H1 (cell line): Measurements from ENCODE around the gene PLLP. TPM values are rescaled to one million over a fixed set of nuclear protein-coding genes. Genes with fewer than 3 reads are reported as not detected.

Source experiments
- CTCF ChIA-PET: fragments of 300-600 bp; sonication (Branson Sonifier 250); formaldehyde crosslinking; loops from one replicate; lab custom pipeline; 2021; ENCODE audit not compliant: partially characterized antibody; lab: Charles Lee
- POLR2A ChIA-PET: fragments of 300-600 bp; sonication (Branson Sonifier 250); formaldehyde crosslinking; loops from one replicate; lab custom pipeline; 2021; ENCODE audit warnings: inconsistent platforms; ENCODE audit not compliant: partially characterized antibody; lab: Charles Lee
- DNase-seq, 2 experiments: peaks; one replicate each; pipeline versions ENCODE4 v3.0.0 to v3.0.0-alpha.2; 2010 to 2022; ENCODE audit warnings: low spot score in 2 of 2, low read depth in 1 of 2, mixed read lengths in 1 of 2
- FAIRE-seq: peaks from 2 replicates; lab custom pipeline; 2011; peaks lifted over from hg19 to GRCh38; lab: Jason Lieb, UNC
- H2AFZ ChIP-seq: 2 replicates; pipeline ENCODE4 v1.8.1; 2012; ENCODE audit warnings: low read length, inconsistent platforms
- H2AK5ac ChIP-seq: 2 replicates; pipeline ENCODE4 v1.6.1; 2013; ENCODE audit warnings: low read depth, low read length
- H2BK120ac ChIP-seq: replicated peaks from 2 replicates; pipeline ENCODE3; 2013; ENCODE audit warnings: low read depth, low read length, inconsistent platforms
- H2BK12ac ChIP-seq: 2 replicates; pipeline ENCODE4 v1.6.1; 2013; ENCODE audit warnings: low read depth, low read length
- H2BK15ac ChIP-seq: 2 replicates; pipeline ENCODE4 v1.6.1; 2013; ENCODE audit warnings: low read length
- H2BK20ac ChIP-seq: 2 replicates; pipeline ENCODE4 v1.6.1; 2013; ENCODE audit warnings: low read length
- H2BK5ac ChIP-seq: 2 replicates; pipeline ENCODE4 v1.6.1; 2013; ENCODE audit warnings: low read depth, low read length
- H3K14ac ChIP-seq: 2 replicates; pipeline ENCODE4 v1.6.1; 2013; ENCODE audit warnings: inconsistent platforms; ENCODE audit not compliant: insufficient read length
- H3K18ac ChIP-seq: 2 replicates; pipeline ENCODE4 v1.6.1; 2013; ENCODE audit warnings: low read length; ENCODE audit errors: extremely low read depth
- H3K23ac ChIP-seq: 2 replicates; pipeline ENCODE4 v1.6.1; 2013; ENCODE audit warnings: inconsistent platforms; ENCODE audit not compliant: insufficient read length
- H3K23me2 ChIP-seq: 2 replicates; pipeline ENCODE4 v1.6.1; 2013; ENCODE audit warnings: low read depth, low read length
- H3K27ac ChIP-seq: 2 replicates; pipeline ENCODE4 v1.6.1; 2011; ENCODE audit warnings: low read depth, low read length, inconsistent platforms
- H3K27me3 ChIP-seq, 4 experiments: replicated peaks in 1 of 4; 1 replicate in 1 of 4; 2 replicates in 3 of 4; pipeline versions ENCODE4 v1.6.1 to v1.8.1; 2011 to 2013; ENCODE audit warnings: low read length in 3 of 4, mild to moderate bottlenecking in 3 of 4, inconsistent platforms in 2 of 4, mixed read lengths in 2 of 4, moderate library complexity in 1 of 4; ENCODE audit not compliant: control insufficient read depth in 3 of 4, insufficient read depth in 3 of 4; ENCODE audit errors: extremely low read depth in 1 of 4
- H3K36me3 ChIP-seq, 4 experiments: 2 replicates each; pipeline versions ENCODE4 v1.6.1 to v1.8.1; 2011 to 2013; ENCODE audit warnings: mild to moderate bottlenecking in 4 of 4, low read length in 3 of 4, moderate library complexity in 2 of 4, control low read depth in 1 of 4, inconsistent platforms in 1 of 4; ENCODE audit not compliant: insufficient read depth in 4 of 4, control insufficient read depth in 2 of 4
- H3K4ac ChIP-seq: replicated peaks from 2 replicates; pipeline ENCODE3; 2013; ENCODE audit warnings: low read length, low read depth, mixed read lengths, inconsistent platforms; ENCODE audit not compliant: insufficient read length
- H3K4me1 ChIP-seq, 4 experiments: replicated peaks in 1 of 4; 1 replicate in 1 of 4; 2 replicates in 3 of 4; pipeline versions ENCODE4 v1.6.1 to v1.8.1; 2011 to 2013; ENCODE audit warnings: low read length in 3 of 4, inconsistent platforms in 2 of 4, mixed read lengths in 1 of 4; ENCODE audit not compliant: insufficient read depth in 4 of 4, control insufficient read depth in 3 of 4
- H3K4me2 ChIP-seq, 2 experiments: 2 replicates each; pipeline versions ENCODE4 v1.6.1 to v1.8.1; 2011 to 2013; ENCODE audit warnings: low read depth in 2 of 2, low read length in 2 of 2, control low read depth in 1 of 2, inconsistent platforms in 1 of 2, mild to moderate bottlenecking in 1 of 2; ENCODE audit not compliant: insufficient read depth in 1 of 2
- H3K4me3 ChIP-seq, 4 experiments: fragments of 200-600, 300-600 bp in 1 of 4; sonication (generic), shearing (Covaris generic), sonication (Bioruptor Twin) in 1 of 4; 2 replicates each; pipeline versions ENCODE4 v1.5.1 to v1.8.1; 2011 to 2016; ENCODE audit warnings: low read length in 4 of 4, low read depth in 3 of 4, control low read depth in 2 of 4, inconsistent platforms in 2 of 4, mild to moderate bottlenecking in 2 of 4, mixed read lengths in 1 of 4, moderate library complexity in 1 of 4; ENCODE audit not compliant: insufficient read depth in 2 of 4; ENCODE audit errors: extremely low read depth in 1 of 4
- H3K56ac ChIP-seq: replicated peaks from 2 replicates; pipeline ENCODE3; 2013; ENCODE audit warnings: low read depth, mild to moderate bottlenecking, mixed read lengths, low read length, inconsistent platforms; ENCODE audit not compliant: insufficient read length
- H3K79me1 ChIP-seq: 2 replicates; pipeline ENCODE4 v1.6.1; 2013; ENCODE audit warnings: low read depth, low read length, control low read depth
- H3K79me2 ChIP-seq, 2 experiments: 2 replicates each; pipeline versions ENCODE4 v1.6.1 to v1.8.1; 2012 to 2013; ENCODE audit warnings: low read length in 2 of 2, mild to moderate bottlenecking in 2 of 2, inconsistent platforms in 1 of 2; ENCODE audit not compliant: insufficient read depth in 2 of 2, control insufficient read depth in 1 of 2
- H3K9ac ChIP-seq, 4 experiments: replicated peaks in 1 of 4; 1 replicate in 1 of 4; 2 replicates in 3 of 4; pipeline versions ENCODE4 v1.6.1 to v1.8.1; 2011 to 2013; ENCODE audit warnings: low read depth in 3 of 4, low read length in 3 of 4, control low read depth in 2 of 4, mild to moderate bottlenecking in 2 of 4, moderate library complexity in 2 of 4, inconsistent platforms in 1 of 4; ENCODE audit errors: extremely low read depth in 1 of 4
- H3K9me3 ChIP-seq, 2 experiments: 2 replicates each; pipeline versions ENCODE4 v1.6.1 to v1.8.1; 2012 to 2013; ENCODE audit warnings: mild to moderate bottlenecking in 2 of 2, moderate library complexity in 2 of 2, control low read depth in 1 of 2, inconsistent platforms in 1 of 2, low read depth in 1 of 2, low read length in 1 of 2, mixed read lengths in 1 of 2; ENCODE audit not compliant: insufficient read depth in 2 of 2
- H4K20me1 ChIP-seq, 2 experiments: replicated peaks in 1 of 2; 2 replicates each; pipeline versions ENCODE3 to v1.8.1; 2011 to 2013; ENCODE audit warnings: inconsistent platforms in 2 of 2, low read length in 2 of 2, mild to moderate bottlenecking in 1 of 2; ENCODE audit not compliant: insufficient read depth in 2 of 2, control insufficient read depth in 1 of 2
- H4K5ac ChIP-seq: 2 replicates; pipeline ENCODE4 v1.6.1; 2013; ENCODE audit warnings: low read length, low read depth, mixed read lengths, inconsistent platforms; ENCODE audit not compliant: insufficient read length
- H4K8ac ChIP-seq: 2 replicates; pipeline ENCODE4 v1.8.0; 2013; ENCODE audit warnings: mild to moderate bottlenecking, moderate library complexity, low read length, inconsistent platforms; ENCODE audit not compliant: insufficient read depth; ENCODE audit errors: extremely low read depth
- H4K91ac ChIP-seq: replicated peaks from 2 replicates; pipeline ENCODE3; 2013; ENCODE audit warnings: low read length, mixed read lengths, inconsistent platforms; ENCODE audit not compliant: insufficient read length
- E2F6 ChIP-seq: IDR thresholded peaks from 2 replicates; pipeline ENCODE4 v1.6.1; 2012; ENCODE audit warnings: inconsistent platforms
- WGBS, 2 experiments: shearing (Covaris generic) in 1 of 2; methylation state at CpG; one replicate each; pipeline versions ENCODE4 v1.1.6 to v1.1.7; 2013 to 2015; ENCODE audit warnings: low lambda C conversion rate in 2 of 2, mixed read lengths in 2 of 2, inconsistent platforms in 1 of 2, low coverage in 1 of 2, missing lambda C conversion rate in 1 of 2; ENCODE audit not compliant: insufficient replicate concordance in 2 of 2, insufficient coverage in 1 of 2, insufficient read length in 1 of 2; ENCODE audit errors: extremely low coverage in 1 of 2, missing lambda C conversion rate in 1 of 2; 5-methylcytosine and 5-hydroxymethylcytosine counted together
- polyA plus RNA-seq, 7 experiments: library from polyadenylated mRNA; depleted of rRNA in 3 of 7; stranded (reverse) in 5 of 7; unstranded in 2 of 7; fragments of >200 nt in 5 of 7; fragments of 200-250 nt in 2 of 7; gene quantifications; 1 replicate in 5 of 7; 2 replicates in 1 of 7; 4 replicates in 1 of 7; pipeline versions ENCODE4 v1.2.1 to v1.2.3, GENCODE V29; 2011 to 2013; ENCODE audit warnings: missing spikeins in 2 of 7, mixed read lengths in 2 of 7
- total RNA-seq: library from RNA; stranded (reverse); fragmentation: NEBNext Ultra II Directional; extraction: Animal tissue kit (Norgen Biotek cat#: 25700); gene quantifications from 2 replicates; pipeline ENCODE4 v1.2.1, GENCODE V29; 2021

Gene PLLP
- total and polyA plus RNA-seq, 2 of the 8 experiments (the other 6 are each of a cell fraction or from before 2014, with no cell fraction given): 2.9 to 10.6 TPM

- H3K14ac ChIP-seq: no peak overlapping the region
- H3K27ac ChIP-seq: no peak overlapping the region
- no peaks in the 10 kb centered on the region for H4K20me1 ChIP-seq
- DNase-seq (no peak), FAIRE-seq (no peak)
- 0 out of 2 replicates have a peak, but pooled peaks cover 2% of the 10 kb centered on the region for H3K23me2 ChIP-seq
- H3K23ac ChIP-seq: no peak overlapping the region
- H3K27me3 ChIP-seq: no peaks in the 10 kb centered on the region
- no peak overlapping the region for H3K18ac ChIP-seq
- no peak overlapping the region for H3K4me2 ChIP-seq
- H2BK5ac ChIP-seq: no peak overlapping the region
- H2BK12ac ChIP-seq: no peak overlapping the region
- H2BK120ac ChIP-seq: peak overlapping the region; percentile 10
- no peak overlapping the region for H4K8ac ChIP-seq
- CTCF ChIA-PET: interaction anchor here (0.6 to 1.3 kb wide), 2 partner anchors 15 to 68 kb away, joined by 4 read pairs; no protein-coding TSS in a partner anchor
- H3K4ac ChIP-seq: no peak overlapping the region
- no peaks in the 10 kb centered on the region for H3K36me3 ChIP-seq
- H3K79me2 ChIP-seq: no peaks in the 10 kb centered on the region
- no peak overlapping the region for H2BK20ac ChIP-seq
- H3K56ac ChIP-seq: no peak overlapping the region
- H4K91ac ChIP-seq: peak overlapping the region; percentile 34
- peaks cover 4 to 14% (median 6%) of the 10 kb centered on the region in 4 experiments for H3K4me1 ChIP-seq
- no peak overlapping the region for H2AK5ac ChIP-seq
- no CpG with 5 or more reads among the region's 1 CpG for WGBS, 2 experiments
- H3K4me3 ChIP-seq: no peak overlapping the region; a peak in 1 of 8 replicates
- POLR2A ChIA-PET: interaction anchor here (0.6 kb wide), 1 partner anchor 11 kb away, joined by 4 read pairs; no protein-coding TSS in a partner anchor
- H2BK15ac ChIP-seq: 0 out of 2 replicates have a peak overlapping the region, but pooled peaks have one; percentile 40
- no peak overlapping the region for H4K5ac ChIP-seq
- no peak overlapping the region for H2AFZ ChIP-seq
- no peaks in the 10 kb centered on the region for H3K9me3 ChIP-seq
- no peaks in the 10 kb centered on the region for H3K79me1 ChIP-seq
- no peak overlapping the region for H3K9ac ChIP-seq
- TF ChIP-seq E2F6: 0 out of 2 replicates have a peak, but pooled peaks have one; percentile 15
These were observed 25.5 kb downstream of the PLLP start for GRCh38 chr16:57258910-57259475.
